Measurements from ENCODE around the gene STRADA. TPM values are rescaled to one million over a fixed set of nuclear protein-coding genes. Genes with fewer than 3 reads are reported as not detected.

Gene STRADA
- total and polyA plus RNA-seq, 2 of the 8 experiments (the other 6 are each of a cell fraction or from before 2014, with no cell fraction given): 35.6 to 43.3 TPM

- TF ChIP-seq KDM4A (IDR thresholded peaks at IDR 0.05; ENCODE audit: low read depth, low read length, severe bottlenecking): peak; percentile 82
- TF ChIP-seq EGR1 (IDR thresholded peaks at IDR 0.05; ENCODE audit: borderline replicate concordance, low read depth, low read length): no peak
- TF ChIP-seq NRF1 (IDR thresholded peaks at IDR 0.05; ENCODE audit: low read depth, low read length): peak; percentile 40; the same call in 1 of the 2 replicates
- no peak for TF ChIP-seq CTBP2 (IDR thresholded peaks at IDR 0.05; ENCODE audit: borderline replicate concordance, insufficient read depth, insufficient read length, low read length)
- TF ChIP-seq RNF2 (IDR thresholded peaks at IDR 0.05; ENCODE audit: borderline replicate concordance, low read depth, low read length, missing control alignments, poor library complexity, severe bottlenecking): no peak
- TF ChIP-seq SIX5 (IDR thresholded peaks at IDR 0.05; ENCODE audit: low read depth, low read length): no peak
- peak; percentile 79 for TF ChIP-seq TAF7 (optimal IDR thresholded peaks at IDR 0.05; ENCODE audit: borderline replicate concordance, low read depth, low read length)
- peak; percentile 86 for TF ChIP-seq POLR2AphosphoS5 (IDR thresholded peaks at IDR 0.05; ENCODE audit: low read depth, low read length)
- TF ChIP-seq SUZ12 (IDR thresholded peaks at IDR 0.05; ENCODE audit: low read length): no peak
- TF ChIP-seq ASH2L (IDR thresholded peaks at IDR 0.05; ENCODE audit: low read length): peak; percentile 60
- TF ChIP-seq CBX8 (IDR thresholded peaks at IDR 0.05; ENCODE audit: borderline replicate concordance, low read depth, low read length): no peak
These were observed 31.9 kb upstream of the STRADA start, which contains the start of gene CCDC47 (continued) for GRCh38 chr17:63773272-63774140.

Measured in H1 (cell line).